Neural cell (in vitro differentiated cells): Measurements from ENCODE around the gene NGEF. TPM values are rescaled to one million over a fixed set of nuclear protein-coding genes. Genes with fewer than 3 reads are reported as not detected.

ENCODE experiments used
- H2AFZ ChIP-seq: fragments of 200-600, 300-800 bp; sonication (generic), shearing (Covaris generic); 2 replicates; pipeline ENCODE4 v1.6.0; 2014; ENCODE audit warnings: low read depth, mild to moderate bottlenecking, antibody characterized with exemption, low read length, moderate library complexity
- H3F3A ChIP-seq: fragments of 200-600 bp; shearing (Covaris generic); 2 replicates; pipeline ENCODE4 v1.6.1; 2016; ENCODE audit warnings: mild to moderate bottlenecking, moderate library complexity, mixed read lengths, antibody characterized with exemption, low read length; ENCODE audit not compliant: insufficient read depth, poor library complexity, severe bottlenecking
- H3K27ac ChIP-seq: fragments of 200-600, 300-800 bp; sonication (generic), shearing (Covaris generic); 2 replicates; pipeline ENCODE4 v1.5.1; 2014; ENCODE audit warnings: mild to moderate bottlenecking, low read length, moderate library complexity
- H3K27me3 ChIP-seq: fragments of 300-800, 200-600 bp; sonication (generic), shearing (Covaris generic); 2 replicates; pipeline ENCODE4 v1.6.0; 2014; ENCODE audit warnings: mild to moderate bottlenecking, low read depth, low read length, moderate library complexity; ENCODE audit not compliant: insufficient read depth
- H3K36me3 ChIP-seq: fragments of 300-800, 200-600 bp; sonication (generic), shearing (Covaris generic); 2 replicates; pipeline ENCODE4 v1.5.1; 2014; ENCODE audit warnings: mild to moderate bottlenecking, antibody characterized with exemption, low read length, moderate library complexity; ENCODE audit not compliant: insufficient read depth
- H3K4me2 ChIP-seq: fragments of 300-800, 200-600 bp; sonication (generic), shearing (Covaris generic); 2 replicates; pipeline ENCODE4 v1.6.0; 2014; ENCODE audit warnings: mild to moderate bottlenecking, low read length
- H3K4me3 ChIP-seq: fragments of 300-800, 200-600 bp; sonication (generic), shearing (Covaris generic); 2 replicates; pipeline ENCODE4 v1.5.1; 2014; ENCODE audit warnings: mild to moderate bottlenecking, low read length, moderate library complexity
- H3K79me2 ChIP-seq: fragments of 200-600 bp; shearing (Covaris generic); replicated peaks from 2 replicates; pipeline ENCODE4 v1.6.0; 2014; ENCODE audit warnings: mild to moderate bottlenecking, low read length, moderate library complexity; ENCODE audit not compliant: insufficient read depth
- H3K9ac ChIP-seq: fragments of 300-800, 200-600 bp; sonication (generic), shearing (Covaris generic); 2 replicates; pipeline ENCODE4 v1.6.1; 2016; ENCODE audit warnings: mild to moderate bottlenecking, low read length, mixed read lengths
- H3K9me2 ChIP-seq: fragments of 200-600 bp; shearing (Covaris generic); 2 replicates; pipeline ENCODE4 v1.6.1; 2016; ENCODE audit warnings: mild to moderate bottlenecking, low read length, mixed read lengths; ENCODE audit not compliant: insufficient read depth
- H3K9me3 ChIP-seq: fragments of 200-600, 300-800 bp; sonication (generic), shearing (Covaris generic); 2 replicates; pipeline ENCODE4 v1.6.1; 2016; ENCODE audit warnings: mild to moderate bottlenecking, mixed run types, low read length, moderate library complexity, mixed read lengths
- H4K20me1 ChIP-seq: fragments of 200-600 bp; shearing (Covaris generic); 2 replicates; pipeline ENCODE4 v1.6.1; 2016; ENCODE audit warnings: mild to moderate bottlenecking, mixed run types; ENCODE audit not compliant: insufficient read depth
- EP300 ChIP-seq: fragments of 450-650 bp; conservative IDR thresholded peaks from 2 replicates; pipeline ENCODE4 v1.6.1; 2014; ENCODE audit warnings: antibody characterized with exemption, mild to moderate bottlenecking, moderate library complexity; ENCODE audit not compliant: poor library complexity, severe bottlenecking
- EZH2 ChIP-seq: fragments of 200-600, 300-800 bp; shearing (Covaris generic), sonication (generic); IDR thresholded peaks from 2 replicates; pipeline ENCODE4 v1.6.1; 2014; ENCODE audit warnings: antibody characterized with exemption, low read length, borderline replicate concordance, mild to moderate bottlenecking; ENCODE audit not compliant: insufficient read depth, poor library complexity, severe bottlenecking
- MXI1 ChIP-seq: fragments of 450-650 bp; conservative IDR thresholded peaks from 2 replicates; pipeline ENCODE4 v1.6.1; 2014; ENCODE audit warnings: antibody characterized with exemption, mild to moderate bottlenecking; ENCODE audit not compliant: poor library complexity, severe bottlenecking
- POLR2AphosphoS5 ChIP-seq: IDR thresholded peaks from 2 replicates; pipeline ENCODE4 v1.6.1; 2012
- RAD21 ChIP-seq: fragments of 450-650 bp; conservative IDR thresholded peaks from 2 replicates; pipeline ENCODE4 v1.6.1; 2014; ENCODE audit warnings: antibody characterized with exemption, mild to moderate bottlenecking, moderate library complexity
- SMC3 ChIP-seq: fragments of 450-650 bp; conservative IDR thresholded peaks from 2 replicates; pipeline ENCODE4 v1.6.1; 2014; ENCODE audit warnings: antibody characterized with exemption, mild to moderate bottlenecking, moderate library complexity; ENCODE audit not compliant: poor library complexity
- TAF1 ChIP-seq: IDR thresholded peaks from 2 replicates; pipeline ENCODE4 v1.6.1; 2012; ENCODE audit warnings: low read depth
- polyA plus RNA-seq: library from polyadenylated mRNA; depleted of rRNA; stranded (reverse); fragments of >200 nt; gene quantifications from 2 replicates; pipeline ENCODE4 v1.2.3, GENCODE V29; 2014
- TF ChIP-seq, protein P1 (sequence below): IDR thresholded peaks from 2 replicates; pipeline ENCODE4 v1.6.1; 2012; ENCODE audit warnings: borderline replicate concordance
- TF ChIP-seq, protein P2 (sequence below): fragments of 450-650 bp; IDR thresholded peaks from 2 replicates; pipeline ENCODE4 v1.5.1; 2014; ENCODE audit warnings: antibody characterized with exemption, mild to moderate bottlenecking, moderate library complexity; ENCODE audit not compliant: poor library complexity, severe bottlenecking

NGEF gene
- polyA plus RNA-seq, 1 donor from 2014 or later, result 5.2 TPM

DNA sequence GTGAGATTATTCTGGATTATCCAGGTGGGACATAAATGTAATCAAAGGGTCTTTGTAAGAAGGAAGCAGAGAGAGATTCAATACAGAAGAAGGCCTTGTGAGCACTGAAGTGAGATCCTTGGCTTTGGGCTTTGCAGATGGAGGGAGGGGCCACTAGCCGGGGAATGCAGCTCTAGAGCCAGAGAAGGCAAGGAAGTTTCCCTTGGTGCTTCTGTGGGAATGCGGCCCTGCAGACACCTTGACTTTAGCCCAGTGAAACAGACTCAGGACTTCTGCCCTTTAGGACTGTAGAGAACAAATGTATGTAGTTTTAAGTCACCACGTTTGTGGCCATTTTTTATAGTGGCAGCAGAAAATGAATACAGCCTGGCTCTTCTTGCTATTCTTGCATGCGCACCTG is 27.5 kb upstream of the NGEF start:
- no peak overlapping the region for H3K9ac ChIP-seq
- H2AFZ ChIP-seq, result no peak overlapping the region
- no peak overlapping the region for H3K4me2 ChIP-seq
- H3K27ac ChIP-seq, result no peak overlapping the region
- no peaks in the 10 kb centered on the region for H4K20me1 ChIP-seq
- no peaks in the 10 kb centered on the region for H3K27me3 ChIP-seq
- TF ChIP-seq POLR2AphosphoS5, result no peak
- no peak for TF ChIP-seq TAF1
- TF ChIP-seq, protein P1, sequence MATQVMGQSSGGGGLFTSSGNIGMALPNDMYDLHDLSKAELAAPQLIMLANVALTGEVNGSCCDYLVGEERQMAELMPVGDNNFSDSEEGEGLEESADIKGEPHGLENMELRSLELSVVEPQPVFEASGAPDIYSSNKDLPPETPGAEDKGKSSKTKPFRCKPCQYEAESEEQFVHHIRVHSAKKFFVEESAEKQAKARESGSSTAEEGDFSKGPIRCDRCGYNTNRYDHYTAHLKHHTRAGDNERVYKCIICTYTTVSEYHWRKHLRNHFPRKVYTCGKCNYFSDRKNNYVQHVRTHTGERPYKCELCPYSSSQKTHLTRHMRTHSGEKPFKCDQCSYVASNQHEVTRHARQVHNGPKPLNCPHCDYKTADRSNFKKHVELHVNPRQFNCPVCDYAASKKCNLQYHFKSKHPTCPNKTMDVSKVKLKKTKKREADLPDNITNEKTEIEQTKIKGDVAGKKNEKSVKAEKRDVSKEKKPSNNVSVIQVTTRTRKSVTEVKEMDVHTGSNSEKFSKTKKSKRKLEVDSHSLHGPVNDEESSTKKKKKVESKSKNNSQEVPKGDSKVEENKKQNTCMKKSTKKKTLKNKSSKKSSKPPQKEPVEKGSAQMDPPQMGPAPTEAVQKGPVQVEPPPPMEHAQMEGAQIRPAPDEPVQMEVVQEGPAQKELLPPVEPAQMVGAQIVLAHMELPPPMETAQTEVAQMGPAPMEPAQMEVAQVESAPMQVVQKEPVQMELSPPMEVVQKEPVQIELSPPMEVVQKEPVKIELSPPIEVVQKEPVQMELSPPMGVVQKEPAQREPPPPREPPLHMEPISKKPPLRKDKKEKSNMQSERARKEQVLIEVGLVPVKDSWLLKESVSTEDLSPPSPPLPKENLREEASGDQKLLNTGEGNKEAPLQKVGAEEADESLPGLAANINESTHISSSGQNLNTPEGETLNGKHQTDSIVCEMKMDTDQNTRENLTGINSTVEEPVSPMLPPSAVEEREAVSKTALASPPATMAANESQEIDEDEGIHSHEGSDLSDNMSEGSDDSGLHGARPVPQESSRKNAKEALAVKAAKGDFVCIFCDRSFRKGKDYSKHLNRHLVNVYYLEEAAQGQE, result no peak
- no peak for TF ChIP-seq RAD21
- no peak for TF ChIP-seq MXI1
- TF ChIP-seq EZH2, result no peak
- no peak for TF ChIP-seq SMC3
- TF ChIP-seq, protein P2, sequence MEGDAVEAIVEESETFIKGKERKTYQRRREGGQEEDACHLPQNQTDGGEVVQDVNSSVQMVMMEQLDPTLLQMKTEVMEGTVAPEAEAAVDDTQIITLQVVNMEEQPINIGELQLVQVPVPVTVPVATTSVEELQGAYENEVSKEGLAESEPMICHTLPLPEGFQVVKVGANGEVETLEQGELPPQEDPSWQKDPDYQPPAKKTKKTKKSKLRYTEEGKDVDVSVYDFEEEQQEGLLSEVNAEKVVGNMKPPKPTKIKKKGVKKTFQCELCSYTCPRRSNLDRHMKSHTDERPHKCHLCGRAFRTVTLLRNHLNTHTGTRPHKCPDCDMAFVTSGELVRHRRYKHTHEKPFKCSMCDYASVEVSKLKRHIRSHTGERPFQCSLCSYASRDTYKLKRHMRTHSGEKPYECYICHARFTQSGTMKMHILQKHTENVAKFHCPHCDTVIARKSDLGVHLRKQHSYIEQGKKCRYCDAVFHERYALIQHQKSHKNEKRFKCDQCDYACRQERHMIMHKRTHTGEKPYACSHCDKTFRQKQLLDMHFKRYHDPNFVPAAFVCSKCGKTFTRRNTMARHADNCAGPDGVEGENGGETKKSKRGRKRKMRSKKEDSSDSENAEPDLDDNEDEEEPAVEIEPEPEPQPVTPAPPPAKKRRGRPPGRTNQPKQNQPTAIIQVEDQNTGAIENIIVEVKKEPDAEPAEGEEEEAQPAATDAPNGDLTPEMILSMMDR, result no peak
- no peak for TF ChIP-seq EP300
- H3K79me2 ChIP-seq, result no peaks in the 10 kb centered on the region
- no peaks in the 10 kb centered on the region for H3K9me3 ChIP-seq
- H3K9me2 ChIP-seq, result no peaks in the 10 kb centered on the region
- no peaks in the 10 kb centered on the region for H3F3A ChIP-seq
- H3K36me3 ChIP-seq, result no peaks in the 10 kb centered on the region
- H3K4me3 ChIP-seq, result no peak overlapping the region

DNA sequence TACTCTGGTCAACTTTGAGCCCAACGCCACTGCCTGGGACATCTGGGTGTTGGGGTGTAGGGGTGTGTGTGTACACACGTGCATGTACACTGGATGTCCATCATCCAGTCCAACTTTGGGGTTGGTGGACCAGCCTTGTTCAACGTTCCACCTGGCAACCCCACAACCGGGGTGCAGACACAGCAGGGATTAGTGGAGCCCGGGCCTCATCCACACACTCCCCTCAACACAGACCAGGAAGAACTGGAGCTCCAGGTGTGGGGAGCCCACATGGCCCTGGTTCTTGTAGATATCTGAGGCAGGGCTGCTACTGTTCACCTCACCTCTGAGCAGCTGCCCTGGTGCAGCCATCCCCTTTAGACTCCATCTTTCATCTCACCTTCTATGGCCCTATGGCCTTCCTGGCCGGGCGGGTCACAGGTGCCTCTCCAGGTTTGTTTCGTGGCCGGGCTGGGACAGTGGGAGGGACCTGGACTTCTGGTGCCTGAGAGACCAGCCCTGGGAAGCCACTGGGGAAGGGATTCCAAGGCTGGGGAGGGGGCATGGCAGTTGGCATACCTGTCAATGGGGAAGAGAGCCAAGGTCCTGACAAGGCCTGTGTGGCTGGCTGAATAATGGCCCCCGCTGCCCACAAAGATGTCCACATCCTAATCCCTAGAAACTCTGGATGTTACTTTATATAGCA is 26.9 kb upstream of the NGEF start:
- Histone ChIP-seq H2AFZ (no peak overlapping the region), H4K20me1 (no peaks in the 10 kb centered on the region), H3K9me3 (no peaks in the 10 kb centered on the region), H3K27me3 (no peaks in the 10 kb centered on the region), H3K79me2 (no peaks in the 10 kb centered on the region), H3K4me3 (no peak overlapping the region), H3K27ac (no peak overlapping the region), H3K4me2 (no peak overlapping the region), H3K36me3 (no peaks in the 10 kb centered on the region), H3K9ac (no peak overlapping the region), H3K9me2 (no peaks in the 10 kb centered on the region), H3F3A (no peaks in the 10 kb centered on the region)
- TF ChIP-seq EP300, result no peak
- no peak for TF ChIP-seq RAD21
- TF ChIP-seq, protein P1, result no peak
- TF ChIP-seq MXI1, result no peak
- TF ChIP-seq SMC3, result no peak
- no peak for TF ChIP-seq TAF1
- TF ChIP-seq, protein P2, result no peak
